Neural cell (in vitro differentiated cells): Measurements from ENCODE around the gene YIPF4.

Experiments used
- CTCF ChIP-seq: fragments of 450-650 bp; IDR thresholded peaks from 2 replicates; pipeline ENCODE4 v1.5.1; 2014; ENCODE audit warnings: antibody characterized with exemption, mild to moderate bottlenecking, moderate library complexity; ENCODE audit not compliant: poor library complexity, severe bottlenecking
- EP300 ChIP-seq: fragments of 450-650 bp; conservative IDR thresholded peaks from 2 replicates; pipeline ENCODE4 v1.6.1; 2014; ENCODE audit warnings: antibody characterized with exemption, mild to moderate bottlenecking, moderate library complexity; ENCODE audit not compliant: poor library complexity, severe bottlenecking
- EZH2 ChIP-seq: fragments of 200-600, 300-800 bp; shearing (Covaris generic), sonication (generic); IDR thresholded peaks from 2 replicates; pipeline ENCODE4 v1.6.1; 2014; ENCODE audit warnings: antibody characterized with exemption, low read length, borderline replicate concordance, mild to moderate bottlenecking; ENCODE audit not compliant: insufficient read depth, poor library complexity, severe bottlenecking
- MXI1 ChIP-seq: fragments of 450-650 bp; conservative IDR thresholded peaks from 2 replicates; pipeline ENCODE4 v1.6.1; 2014; ENCODE audit warnings: antibody characterized with exemption, mild to moderate bottlenecking; ENCODE audit not compliant: poor library complexity, severe bottlenecking
- POLR2AphosphoS5 ChIP-seq: IDR thresholded peaks from 2 replicates; pipeline ENCODE4 v1.6.1; 2012
- REST ChIP-seq: IDR thresholded peaks from 2 replicates; pipeline ENCODE4 v1.6.1; 2012; ENCODE audit warnings: borderline replicate concordance
- TAF1 ChIP-seq: IDR thresholded peaks from 2 replicates; pipeline ENCODE4 v1.6.1; 2012; ENCODE audit warnings: low read depth

- no peak for TF ChIP-seq CTCF
- TF ChIP-seq TAF1: peak; percentile 95
- peak; percentile 95 for TF ChIP-seq POLR2AphosphoS5
- peak; percentile 83 for TF ChIP-seq EP300
- TF ChIP-seq MXI1: peak; percentile 90
- no peak for TF ChIP-seq EZH2
- no peak for TF ChIP-seq REST
Measured at GRCh38 chr2:32356681-32357317, 79.1 kb downstream of the YIPF4 start, which contains the start of gene BIRC6.
